DMS153 (cell line): ENCODE results near the gene ESYT2.
"Not testable (repeated sequence)": the region's sequence is repeated elsewhere in the genome, so short reads cannot be mapped to it uniquely, and the experiment has no call there.

Experiments
- DNase-seq: peaks from one replicate; lab custom pipeline; 2025; lab: John Stamatoyannopoulos, UW

The ESYT2 gene

GRCh38 chr7:158724658-158725505 is 104.4 kb downstream of the ESYT2 start:
- DNase-seq, result no peak

- no peak for DNase-seq
Measured at GRCh38 chr7:158723714-158724385, 105.5 kb downstream of the ESYT2 start.

GRCh38 chr7:158723266-158723665 is 106.0 kb downstream of the ESYT2 start:
- no peak for DNase-seq

- no peak for DNase-seq
Measured at GRCh38 chr7:158722574-158723237, 106.6 kb downstream of the ESYT2 start.

- no peak for DNase-seq
Measured at GRCh38 chr7:158720112-158720511, 109.2 kb downstream of the ESYT2 start.

GRCh38 chr7:158716802-158717201 is 112.5 kb downstream of the ESYT2 start:
- DNase-seq, result no peak

GRCh38 chr7:158710651-158711102 is 118.6 kb downstream of the ESYT2 start:
- no peak for DNase-seq

- DNase-seq, result no peak
Measured at GRCh38 chr7:158707610-158708009, 121.7 kb downstream of the ESYT2 start.

GRCh38 chr7:158706710-158707590 is 122.4 kb downstream of the ESYT2 start:
- no peak for DNase-seq

GRCh38 chr7:158706273-158706704 is 123.0 kb downstream of the ESYT2 start:
- no peak for DNase-seq

- DNase-seq, result no peak
Measured at GRCh38 chr7:158705234-158705850, 124.0 kb downstream of the ESYT2 start.

- DNase-seq, result peak; percentile 96
Measured at GRCh38 chr7:158704524-158705233, 124.6 kb downstream of the ESYT2 start, which contains the start of gene NCAPG2. NCAPG2 (minus strand) TSS chr7:158704804; CDS start chr7:158701899, 2,905 bp downstream.

GRCh38 chr7:158703679-158704523 is 125.4 kb downstream of the ESYT2 start:
- DNase-seq, result not testable (repeated sequence)

GRCh38 chr7:158702944-158703343 is 126.4 kb downstream of the ESYT2 start:
- no peak for DNase-seq

GRCh38 chr7:158702196-158702595 is 127.1 kb downstream of the ESYT2 start:
- no peak for DNase-seq

GRCh38 chr7:158700008-158700407 is 129.3 kb downstream of the ESYT2 start:
- DNase-seq, result no peak

GRCh38 chr7:158699341-158699740 is 130.0 kb downstream of the ESYT2 start:
- no peak for DNase-seq

- no peak for DNase-seq
Measured at GRCh38 chr7:158698657-158699195, 130.6 kb downstream of the ESYT2 start.

GRCh38 chr7:158697597-158697996 is 131.7 kb downstream of the ESYT2 start:
- DNase-seq, result not testable (repeated sequence)
